SK-N-SH (cell line): Measurements from ENCODE around the gene PLEKHM3. TPM values are rescaled to one million over a fixed set of nuclear protein-coding genes. Genes with fewer than 3 reads are reported as not detected.
A peak's percentile ranks its signal among the peaks of the same experiment; 100 is the strongest.

Source experiments
- CTCF ChIA-PET: fragments of 300-600, 350-600 bp; formaldehyde crosslinking; extraction: SDS; loops from one replicate; lab custom pipeline; 2021; lab: Yijun Ruan, JAX
- POLR2A ChIA-PET: fragments of 350-600 bp; sonication (Branson Sonifier 250); formaldehyde crosslinking; extraction: SDS; loops from one replicate; lab custom pipeline; 2020; ENCODE audit warnings: antibody characterized with exemption, inconsistent platforms; lab: Yijun Ruan, JAX
- DNase-seq: peaks from one replicate; pipeline ENCODE4 v3.0.0; 2012
- H2AFZ ChIP-seq: fragments of 200-600 bp; sonication (generic); 2 replicates; pipeline ENCODE4 v1.8.1; 2016; ENCODE audit warnings: antibody characterized with exemption, mild to moderate bottlenecking, low read depth
- H3F3A ChIP-seq: fragments of 200-600 bp; sonication (generic); replicated peaks from 2 replicates; pipeline ENCODE3; 2016; ENCODE audit warnings: antibody characterized with exemption, mild to moderate bottlenecking; ENCODE audit not compliant: insufficient read depth
- H3K27ac ChIP-seq, 2 experiments: fragments of 200-500 bp in 1 of 2; fragments of 200-600 bp in 1 of 2; sonication (Bioruptor generic) in 1 of 2; sonication (generic), shearing (Covaris generic) in 1 of 2; 2 replicates each; pipeline versions ENCODE4 v1.5.1 to v1.6.1; 2014 to 2016; ENCODE audit warnings: low read depth in 2 of 2, inconsistent platforms in 1 of 2, low read length in 1 of 2, mild to moderate bottlenecking in 1 of 2, mixed read lengths in 1 of 2
- H3K27me3 ChIP-seq: fragments of 200-600 bp; sonication (generic), shearing (Covaris generic); 2 replicates; pipeline ENCODE4 v1.6.1; 2016; ENCODE audit warnings: mixed run types; ENCODE audit not compliant: insufficient read depth
- H3K36me3 ChIP-seq, 2 experiments: fragments of 200-500 bp in 1 of 2; fragments of 200-600 bp in 1 of 2; sonication (Bioruptor generic) in 1 of 2; sonication (generic) in 1 of 2; replicated peaks in 1 of 2; 2 replicates each; pipeline versions ENCODE3 to v1.5.1; 2014 to 2016; ENCODE audit warnings: low read length in 1 of 2, mild to moderate bottlenecking in 1 of 2; ENCODE audit not compliant: insufficient read depth in 2 of 2, control insufficient read depth in 1 of 2
- H3K4me1 ChIP-seq, 2 experiments: fragments of 200-500 bp in 1 of 2; fragments of 200-600 bp in 1 of 2; sonication (Bioruptor generic) in 1 of 2; sonication (generic), shearing (Covaris generic) in 1 of 2; 2 replicates each; pipeline versions ENCODE4 v1.5.1 to v1.6.1; 2014 to 2016; ENCODE audit warnings: low read depth in 1 of 2, low read length in 1 of 2, mixed run types in 1 of 2; ENCODE audit not compliant: insufficient read depth in 2 of 2, control insufficient read depth in 1 of 2
- H3K4me2 ChIP-seq: fragments of 200-600 bp; sonication (generic), shearing (Covaris generic); 2 replicates; pipeline ENCODE4 v1.6.1; 2017; ENCODE audit warnings: mixed run types
- H3K4me3 ChIP-seq, 2 experiments: fragments of 200-500 bp in 1 of 2; fragments of 200-600 bp in 1 of 2; sonication (Bioruptor generic) in 1 of 2; sonication (generic), shearing (Covaris generic) in 1 of 2; 2 replicates each; pipeline versions ENCODE4 v1.5.1 to v1.8.1; 2014 to 2016; ENCODE audit warnings: low read depth in 2 of 2, inconsistent platforms in 1 of 2, low read length in 1 of 2, mild to moderate bottlenecking in 1 of 2, mixed read lengths in 1 of 2, moderate library complexity in 1 of 2
- H3K79me2 ChIP-seq: fragments of 200-600 bp; sonication (generic); 2 replicates; pipeline ENCODE4 v1.8.1; 2017; ENCODE audit warnings: mild to moderate bottlenecking; ENCODE audit not compliant: insufficient read depth
- H3K9ac ChIP-seq: fragments of 200-600 bp; sonication (generic); 2 replicates; pipeline ENCODE4 v1.6.1; 2017; ENCODE audit warnings: mixed run types
- H3K9me2 ChIP-seq: fragments of 200-600 bp; sonication (generic); 2 replicates; pipeline ENCODE4 v1.6.1; 2017; ENCODE audit warnings: mixed run types
- H3K9me3 ChIP-seq: fragments of 200-600 bp; sonication (generic); 2 replicates; pipeline ENCODE4 v1.6.1; 2017; ENCODE audit warnings: mixed run types, mild to moderate bottlenecking, moderate library complexity
- H4K20me1 ChIP-seq: fragments of 200-600 bp; sonication (generic); 2 replicates; pipeline ENCODE4 v1.6.1; 2017; ENCODE audit warnings: mild to moderate bottlenecking, mixed run types; ENCODE audit not compliant: insufficient read depth
- ELF1 ChIP-seq: IDR thresholded peaks from 2 replicates; pipeline ENCODE4 v1.4.0; 2012
- EP300 ChIP-seq, 2 experiments: IDR thresholded peaks; 2 replicates each; pipeline versions ENCODE4 v1.4.0 to v1.6.1; 2012; ENCODE audit warnings: borderline replicate concordance in 1 of 2, low read depth in 1 of 2, low read length in 1 of 2
- EZH2phosphoT487 ChIP-seq: fragments of 200-600 bp; sonication (generic); IDR thresholded peaks from 2 replicates; pipeline ENCODE4 v1.6.1; 2017; ENCODE audit warnings: low read depth, mixed run types, mild to moderate bottlenecking, antibody characterized with exemption, moderate library complexity, borderline replicate concordance
- FOSL2 ChIP-seq: IDR thresholded peaks from 2 replicates; pipeline ENCODE4 v1.4.0; 2012; ENCODE audit warnings: low read depth, mild to moderate bottlenecking, moderate library complexity, borderline replicate concordance
- FOXJ3 ChIP-seq: sonication (generic); formaldehyde crosslinking; IDR thresholded peaks from 2 replicates; pipeline ENCODE4 v1.5.1; 2020; ENCODE audit warnings: mild to moderate bottlenecking, missing genetic modification reagents
- MEF2A ChIP-seq: IDR thresholded peaks from 2 replicates; pipeline ENCODE4 v1.4.0; 2012; ENCODE audit warnings: low read depth, borderline replicate concordance
- RFX5 ChIP-seq: IDR thresholded peaks from 2 replicates; pipeline ENCODE4 v1.6.1; 2012; ENCODE audit warnings: mild to moderate bottlenecking, improper control_type of control experiment, low read length
- WGBS: methylation state at CpG from one replicate; pipeline ENCODE4 v1.1.6; 2017; ENCODE audit warnings: low lambda C conversion rate; 5-methylcytosine and 5-hydroxymethylcytosine counted together
- polyA plus RNA-seq, 3 experiments: library from polyadenylated mRNA; depleted of rRNA; stranded (reverse); fragments of >200 nt; gene quantifications; 2 replicates each; pipeline ENCODE4 v1.2.3, GENCODE V29; 2012
- TF ChIP-seq, protein P1 (sequence below): fragments of 150-350 bp; IDR thresholded peaks from 2 replicates; pipeline ENCODE4 v1.6.1; 2016; ENCODE audit warnings: mild to moderate bottlenecking, low read depth, low read length
- TF ChIP-seq, protein P2 (sequence below): fragments of 200-600 bp; sonication (generic); IDR thresholded peaks from 2 replicates; pipeline ENCODE4 v1.6.1; 2017; ENCODE audit warnings: antibody characterized with exemption, mild to moderate bottlenecking, moderate library complexity
- TF ChIP-seq, protein P3 (sequence below): IDR thresholded peaks from 2 replicates; pipeline ENCODE4 v1.4.0; 2012; ENCODE audit warnings: low read depth, borderline replicate concordance
- TF ChIP-seq, protein P4 (sequence below): IDR thresholded peaks from 2 replicates; pipeline ENCODE4 v1.6.1; 2012; ENCODE audit warnings: mild to moderate bottlenecking, low read depth, low read length, moderate library complexity

Gene PLEKHM3
- polyA plus RNA-seq, 1 of the 3 experiments (the other 2 are of a cell fraction): 1.9 TPM

DNA sequence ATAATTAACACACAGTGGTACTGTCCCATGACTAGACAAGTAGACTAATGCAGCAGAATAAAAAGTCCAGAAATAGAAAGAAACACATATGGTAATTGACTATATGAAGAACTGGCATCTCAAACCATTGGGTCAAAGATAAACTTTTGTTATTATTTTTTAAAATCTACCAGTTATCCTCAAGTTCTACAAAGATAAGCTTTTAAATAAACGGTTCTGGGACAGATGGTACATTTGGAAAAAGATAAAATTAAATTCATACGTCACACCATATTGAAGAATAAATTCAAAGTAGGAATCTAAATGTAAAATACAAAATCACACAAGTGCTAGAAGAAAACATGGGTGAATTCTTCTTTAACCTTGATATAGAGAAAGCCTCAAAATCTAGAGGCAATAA is 37.6 kb upstream of the PLEKHM3 start:
- Histone ChIP-seq H3K9me3 (no peaks in the 10 kb centered on the region), H3K4me2 (no peak overlapping the region), H4K20me1 (no peaks in the 10 kb centered on the region), H3K27me3 (no peaks in the 10 kb centered on the region), H3K9me2 (no peaks in the 10 kb centered on the region), H3K4me1 (peaks cover 0 to 4% of the 10 kb centered on the region in 2 experiments; a peak in 2 of 4 replicates), H3K27ac (peak overlapping the region in 1 of 2 experiments; percentile 28; a peak in 1 of 4 replicates), H3F3A (no peaks in the 10 kb centered on the region), H3K4me3 (no peak overlapping the region), H2AFZ (peak overlapping the region; percentile 23; the same call in 1 of the 2 replicates), H3K79me2 (no peaks in the 10 kb centered on the region), H3K9ac (no peak overlapping the region), H3K36me3 (no peaks in the 10 kb centered on the region)
- ChIA-PET POLR2A (no interaction called here), CTCF (interaction anchor here (1.5 to 4.5 kb wide), 3 partner anchors 9 to 317 kb away, joined by 8 to 25 read pairs (median 11); no protein-coding TSS in a partner anchor)
- no peak for DNase-seq
- no peak for TF ChIP-seq RFX5
- no peak for TF ChIP-seq EP300 (IDR thresholded peaks at IDR 0.05; ENCODE audit: borderline replicate concordance in 1 of 2, low read depth in 1 of 2, low read length in 1 of 2)
- TF ChIP-seq, protein P1, sequence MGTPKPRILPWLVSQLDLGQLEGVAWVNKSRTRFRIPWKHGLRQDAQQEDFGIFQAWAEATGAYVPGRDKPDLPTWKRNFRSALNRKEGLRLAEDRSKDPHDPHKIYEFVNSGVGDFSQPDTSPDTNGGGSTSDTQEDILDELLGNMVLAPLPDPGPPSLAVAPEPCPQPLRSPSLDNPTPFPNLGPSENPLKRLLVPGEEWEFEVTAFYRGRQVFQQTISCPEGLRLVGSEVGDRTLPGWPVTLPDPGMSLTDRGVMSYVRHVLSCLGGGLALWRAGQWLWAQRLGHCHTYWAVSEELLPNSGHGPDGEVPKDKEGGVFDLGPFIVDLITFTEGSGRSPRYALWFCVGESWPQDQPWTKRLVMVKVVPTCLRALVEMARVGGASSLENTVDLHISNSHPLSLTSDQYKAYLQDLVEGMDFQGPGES: no peak
- no peak for TF ChIP-seq ELF1
- no peak for TF ChIP-seq FOSL2
- TF ChIP-seq, protein P2, sequence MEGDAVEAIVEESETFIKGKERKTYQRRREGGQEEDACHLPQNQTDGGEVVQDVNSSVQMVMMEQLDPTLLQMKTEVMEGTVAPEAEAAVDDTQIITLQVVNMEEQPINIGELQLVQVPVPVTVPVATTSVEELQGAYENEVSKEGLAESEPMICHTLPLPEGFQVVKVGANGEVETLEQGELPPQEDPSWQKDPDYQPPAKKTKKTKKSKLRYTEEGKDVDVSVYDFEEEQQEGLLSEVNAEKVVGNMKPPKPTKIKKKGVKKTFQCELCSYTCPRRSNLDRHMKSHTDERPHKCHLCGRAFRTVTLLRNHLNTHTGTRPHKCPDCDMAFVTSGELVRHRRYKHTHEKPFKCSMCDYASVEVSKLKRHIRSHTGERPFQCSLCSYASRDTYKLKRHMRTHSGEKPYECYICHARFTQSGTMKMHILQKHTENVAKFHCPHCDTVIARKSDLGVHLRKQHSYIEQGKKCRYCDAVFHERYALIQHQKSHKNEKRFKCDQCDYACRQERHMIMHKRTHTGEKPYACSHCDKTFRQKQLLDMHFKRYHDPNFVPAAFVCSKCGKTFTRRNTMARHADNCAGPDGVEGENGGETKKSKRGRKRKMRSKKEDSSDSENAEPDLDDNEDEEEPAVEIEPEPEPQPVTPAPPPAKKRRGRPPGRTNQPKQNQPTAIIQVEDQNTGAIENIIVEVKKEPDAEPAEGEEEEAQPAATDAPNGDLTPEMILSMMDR: no peak
- no peak for TF ChIP-seq MEF2A
- TF ChIP-seq FOXJ3 (CRISPR knock-in tag): no peak
- no peak for TF ChIP-seq EZH2phosphoT487
- TF ChIP-seq, protein P3, sequence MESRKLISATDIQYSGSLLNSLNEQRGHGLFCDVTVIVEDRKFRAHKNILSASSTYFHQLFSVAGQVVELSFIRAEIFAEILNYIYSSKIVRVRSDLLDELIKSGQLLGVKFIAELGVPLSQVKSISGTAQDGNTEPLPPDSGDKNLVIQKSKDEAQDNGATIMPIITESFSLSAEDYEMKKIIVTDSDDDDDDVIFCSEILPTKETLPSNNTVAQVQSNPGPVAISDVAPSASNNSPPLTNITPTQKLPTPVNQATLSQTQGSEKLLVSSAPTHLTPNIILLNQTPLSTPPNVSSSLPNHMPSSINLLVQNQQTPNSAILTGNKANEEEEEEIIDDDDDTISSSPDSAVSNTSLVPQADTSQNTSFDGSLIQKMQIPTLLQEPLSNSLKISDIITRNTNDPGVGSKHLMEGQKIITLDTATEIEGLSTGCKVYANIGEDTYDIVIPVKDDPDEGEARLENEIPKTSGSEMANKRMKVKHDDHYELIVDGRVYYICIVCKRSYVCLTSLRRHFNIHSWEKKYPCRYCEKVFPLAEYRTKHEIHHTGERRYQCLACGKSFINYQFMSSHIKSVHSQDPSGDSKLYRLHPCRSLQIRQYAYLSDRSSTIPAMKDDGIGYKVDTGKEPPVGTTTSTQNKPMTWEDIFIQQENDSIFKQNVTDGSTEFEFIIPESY: no peak
- TF ChIP-seq, protein P4, sequence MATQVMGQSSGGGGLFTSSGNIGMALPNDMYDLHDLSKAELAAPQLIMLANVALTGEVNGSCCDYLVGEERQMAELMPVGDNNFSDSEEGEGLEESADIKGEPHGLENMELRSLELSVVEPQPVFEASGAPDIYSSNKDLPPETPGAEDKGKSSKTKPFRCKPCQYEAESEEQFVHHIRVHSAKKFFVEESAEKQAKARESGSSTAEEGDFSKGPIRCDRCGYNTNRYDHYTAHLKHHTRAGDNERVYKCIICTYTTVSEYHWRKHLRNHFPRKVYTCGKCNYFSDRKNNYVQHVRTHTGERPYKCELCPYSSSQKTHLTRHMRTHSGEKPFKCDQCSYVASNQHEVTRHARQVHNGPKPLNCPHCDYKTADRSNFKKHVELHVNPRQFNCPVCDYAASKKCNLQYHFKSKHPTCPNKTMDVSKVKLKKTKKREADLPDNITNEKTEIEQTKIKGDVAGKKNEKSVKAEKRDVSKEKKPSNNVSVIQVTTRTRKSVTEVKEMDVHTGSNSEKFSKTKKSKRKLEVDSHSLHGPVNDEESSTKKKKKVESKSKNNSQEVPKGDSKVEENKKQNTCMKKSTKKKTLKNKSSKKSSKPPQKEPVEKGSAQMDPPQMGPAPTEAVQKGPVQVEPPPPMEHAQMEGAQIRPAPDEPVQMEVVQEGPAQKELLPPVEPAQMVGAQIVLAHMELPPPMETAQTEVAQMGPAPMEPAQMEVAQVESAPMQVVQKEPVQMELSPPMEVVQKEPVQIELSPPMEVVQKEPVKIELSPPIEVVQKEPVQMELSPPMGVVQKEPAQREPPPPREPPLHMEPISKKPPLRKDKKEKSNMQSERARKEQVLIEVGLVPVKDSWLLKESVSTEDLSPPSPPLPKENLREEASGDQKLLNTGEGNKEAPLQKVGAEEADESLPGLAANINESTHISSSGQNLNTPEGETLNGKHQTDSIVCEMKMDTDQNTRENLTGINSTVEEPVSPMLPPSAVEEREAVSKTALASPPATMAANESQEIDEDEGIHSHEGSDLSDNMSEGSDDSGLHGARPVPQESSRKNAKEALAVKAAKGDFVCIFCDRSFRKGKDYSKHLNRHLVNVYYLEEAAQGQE: no peak
- 57% methylated on average over 2 of the region's 2 CpGs for WGBS
